Endometrium (tissue), 2 donors: Measurements from ENCODE around the gene TEX54.
"Not testable (repeated sequence)": the region's sequence is repeated elsewhere in the genome, so short reads cannot be mapped to it uniquely, and the experiment has no call there.

Experiments
- FAIRE-seq: peaks from 2 replicates; lab custom pipeline; 2012; peaks lifted over from hg19 to GRCh38; lab: Jason Lieb, UNC
- donor health status: control.
- donor health status: control.

Gene TEX54

GRCh38 chr11:62832336-62833234, at the start of gene TEX54:
TSS of gene TEX54 (minus strand) at chr11:62832841.
- FAIRE-seq, result no peak

- FAIRE-seq, result no peak
Measured at GRCh38 chr11:62882431-62882749, 49.7 kb upstream of the TEX54 start.

- no peak for FAIRE-seq
Measured at GRCh38 chr11:62881579-62882430, 49.2 kb upstream of the TEX54 start.

- FAIRE-seq, result no peak
Measured at GRCh38 chr11:62880803-62881578, 48.4 kb upstream of the TEX54 start, which contains the start of gene SLC3A2. TSS of gene SLC3A2 (plus strand) at chr11:62880896. CDS start at chr11:62881024, 128 bp downstream.

GRCh38 chr11:62880231-62880802, 47.7 kb upstream of the TEX54 start:
- FAIRE-seq, result no peak

GRCh38 chr11:62879235-62879978, 46.8 kb upstream of the TEX54 start:
- FAIRE-seq, result no peak

GRCh38 chr11:62876712-62877111, 44.1 kb upstream of the TEX54 start:
- FAIRE-seq, result no peak

- FAIRE-seq, result no peak
Measured at GRCh38 chr11:62875698-62876478, 43.2 kb upstream of the TEX54 start.

GRCh38 chr11:62874851-62875250, 42.2 kb upstream of the TEX54 start:
- no peak for FAIRE-seq

- FAIRE-seq, result no peak
Measured at GRCh38 chr11:62865635-62866034, 33.0 kb upstream of the TEX54 start.

GRCh38 chr11:62863687-62864335, 31.2 kb upstream of the TEX54 start:
- no peak for FAIRE-seq

- not testable (repeated sequence) for FAIRE-seq
Measured at GRCh38 chr11:62861564-62862192, 29.0 kb upstream of the TEX54 start.

GRCh38 chr11:62860835-62861563, 28.4 kb upstream of the TEX54 start:
- FAIRE-seq, result no peak

GRCh38 chr11:62859281-62859703, 26.7 kb upstream of the TEX54 start:
- not testable (repeated sequence) for FAIRE-seq

- no peak for FAIRE-seq
Measured at GRCh38 chr11:62858201-62858600, 25.6 kb upstream of the TEX54 start.

GRCh38 chr11:62857541-62857982, 24.9 kb upstream of the TEX54 start:
- FAIRE-seq, result no peak

- FAIRE-seq, result no peak
Measured at GRCh38 chr11:62856333-62856895, 23.8 kb upstream of the TEX54 start.
